BLaER1 treated with 17β-estradiol and CSF1 and Interleukin-3, amounts not matched to agents 10 nM and 100 nM (cell line): ENCODE data around the gene PPP6R2.
"Not testable (repeated sequence)": the region's sequence is repeated elsewhere in the genome, so short reads cannot be mapped to it uniquely, and the experiment has no call there.

ENCODE experiments used
- H3K27ac ChIP-seq, 11 experiments: shearing (Covaris generic); formaldehyde crosslinking; 2 replicates each; pipeline ENCODE4 v1.8.1; 2022
- H3K27me3 ChIP-seq, 11 experiments: shearing (Covaris generic); formaldehyde crosslinking; 2 replicates each; pipeline ENCODE4 v1.8.1; 2022
- H3K36me3 ChIP-seq, 11 experiments: shearing (Covaris generic); formaldehyde crosslinking; 2 replicates each; pipeline ENCODE4 v1.8.1; 2022
- H3K4me1 ChIP-seq, 10 experiments: shearing (Covaris generic); formaldehyde crosslinking; 2 replicates each; pipeline ENCODE4 v1.8.1; 2022
- H3K4me2 ChIP-seq, 11 experiments: shearing (Covaris generic); formaldehyde crosslinking; 2 replicates each; pipeline ENCODE4 v1.8.1; 2022
- H3K4me3 ChIP-seq, 10 experiments: shearing (Covaris generic); formaldehyde crosslinking; 2 replicates each; pipeline ENCODE4 v1.8.1; 2022
- H3K9ac ChIP-seq, 11 experiments: shearing (Covaris generic); formaldehyde crosslinking; 2 replicates each; pipeline ENCODE4 v1.8.1; 2022
- H3K9me3 ChIP-seq, 11 experiments: shearing (Covaris generic); formaldehyde crosslinking; replicated peaks in 1 of 11; 2 replicates each; pipeline ENCODE4 v1.8.1; 2022
- H4K20me1 ChIP-seq, 11 experiments: shearing (Covaris generic); formaldehyde crosslinking; 2 replicates each; pipeline ENCODE4 v1.8.1; 2022
- Cebpa-rat ChIP-seq, 11 experiments: shearing (Covaris generic); IDR thresholded peaks; 2 replicates each; pipeline ENCODE4 v1.8.1; 2022

PPP6R2 gene

GRCh38 chr22:50325444-50326224 lies 17.5 kb upstream of the PPP6R2 start:
- Histone ChIP-seq H3K4me1 (peaks cover 32 to 65% (median 54%) of the 10 kb centered on the region in 10 experiments), H4K20me1 (peaks cover 0 to 10% (median 0%) of the 10 kb centered on the region in 11 experiments; a peak in 2 of 22 replicates), H3K4me2 (peak overlapping the region; percentile 81 to 99 (median 96); a peak in 21 of 22 replicates), H3K36me3 (no peaks in the 10 kb centered on the region), H3K9me3 (no peaks in the 10 kb centered on the region), H3K4me3 (peak overlapping the region in 3 of 10 experiments; percentile 58 to 71 (median 66); a peak in 1 of 20 replicates), H3K9ac (peak overlapping the region in 3 of 11 experiments; percentile 92 to 93 (median 92); a peak in 3 of 22 replicates), H3K27ac (no peak overlapping the region), H3K27me3 (peaks cover 0 to 8% (median 0%) of the 10 kb centered on the region in 11 experiments; a peak in 1 of 22 replicates)
- no peak for TF ChIP-seq Cebpa-rat (IDR thresholded peaks at IDR 0.05)

DNA sequence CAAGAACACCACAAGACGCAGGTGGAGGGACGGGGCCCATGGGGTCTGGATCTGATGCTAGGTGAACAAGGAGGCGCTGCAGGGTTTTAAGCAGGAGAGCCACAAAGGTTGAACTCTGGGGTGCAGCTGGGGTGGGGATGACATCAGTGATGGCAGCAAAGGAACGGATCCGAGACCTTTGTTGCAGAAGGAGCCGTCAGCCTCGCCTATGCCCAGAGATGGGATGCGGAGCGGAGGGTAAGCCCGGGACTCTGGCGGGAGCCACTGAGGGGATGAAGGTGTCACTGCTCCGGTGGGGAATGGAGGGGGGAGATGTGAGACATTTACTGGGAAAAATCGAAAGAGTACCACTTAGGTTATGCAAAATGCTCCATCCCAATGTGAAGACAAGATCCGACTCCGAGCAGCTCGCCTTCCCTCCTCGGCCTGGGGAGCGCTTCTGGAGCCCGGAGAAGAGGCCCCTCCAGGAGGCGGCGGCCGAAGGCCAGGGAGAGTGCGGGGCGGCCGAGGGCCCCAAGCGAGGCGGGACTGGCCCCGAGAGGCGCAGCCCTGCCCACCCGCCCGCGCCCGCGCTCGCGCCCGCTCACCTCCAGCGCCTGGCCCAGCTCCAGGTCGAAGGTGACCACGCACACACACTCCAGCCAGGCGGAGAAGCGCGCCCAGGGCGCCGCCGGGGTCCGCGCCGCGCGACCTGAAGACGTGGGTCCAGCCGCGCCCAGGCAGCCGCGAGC lies 16.7 kb upstream of the PPP6R2 start:
- H3K27ac ChIP-seq: peak overlapping the region in 9 of 11 experiments; percentile 82 to 94 (median 91); a peak in 15 of 22 replicates

DNA sequence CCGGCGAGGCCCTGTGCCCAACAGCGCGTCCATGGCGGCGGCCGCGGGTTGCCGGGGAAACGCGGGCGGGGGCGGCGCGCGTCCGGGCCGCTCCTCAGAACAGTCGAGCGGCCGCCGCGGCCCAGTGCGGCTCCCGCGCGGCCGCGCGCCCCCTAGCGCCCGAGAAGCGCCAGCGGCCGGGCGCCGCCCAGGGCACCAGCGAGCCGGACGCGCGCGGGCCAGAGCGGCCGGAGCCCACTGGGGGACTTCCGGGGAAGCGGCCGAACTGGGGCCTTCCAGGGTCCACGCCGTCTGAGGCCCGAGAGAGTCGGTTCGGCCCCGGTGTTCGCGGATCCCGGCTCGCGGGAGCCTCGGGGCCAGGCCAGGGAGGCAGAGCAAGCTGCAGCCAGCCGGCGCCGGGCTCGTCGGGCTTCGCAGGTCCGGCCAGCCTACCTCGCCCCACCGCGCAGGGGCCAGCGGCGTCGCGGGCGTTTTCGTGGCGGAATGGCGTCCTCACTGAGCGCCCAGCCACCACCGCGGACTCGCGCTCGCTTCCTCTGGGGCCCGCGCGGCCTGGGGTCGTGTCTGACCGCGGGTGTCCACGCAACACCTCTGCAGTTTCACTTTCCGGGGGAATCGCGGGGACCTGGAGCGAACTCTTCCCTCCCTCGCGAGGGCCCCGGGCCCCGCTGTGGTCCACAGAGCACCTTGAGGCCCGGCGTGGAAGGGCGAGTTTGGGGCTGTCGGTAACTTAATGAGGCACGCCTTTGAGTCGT lies 16.0 kb upstream of the PPP6R2 start, which contains the start of gene DENND6B:
DENND6B (minus strand) TSS at position 57 of the 755 bp plus-strand sequence; CDS start at position 33, 24 bp downstream.
- H3K27ac ChIP-seq: peak within 1 kb of the TSS; percentile 82 to 94 (median 92)
- no peaks in the 10 kb centered on the region for H3K36me3 ChIP-seq
- H3K9ac ChIP-seq: peak within 1 kb of the TSS; percentile 81 to 94 (median 91)
- H3K4me2 ChIP-seq: peak within 1 kb of the TSS; percentile 81 to 99 (median 96)
- peak within 1 kb of the TSS; percentile 58 to 79 (median 70) for H3K4me3 ChIP-seq
- H3K27me3 ChIP-seq: peaks cover 0 to 8% (median 0%) of the 10 kb centered on the region in 11 experiments; a peak in 1 of 22 replicates
- H3K9me3 ChIP-seq: no peaks in the 10 kb centered on the region
- TF ChIP-seq Cebpa-rat (IDR thresholded peaks at IDR 0.05): no peak
- H3K4me1 ChIP-seq: peaks cover 32 to 57% (median 49%) of the 10 kb centered on the region in 10 experiments
- H4K20me1 ChIP-seq: peaks cover 0 to 10% (median 0%) of the 10 kb centered on the region in 11 experiments; a peak in 2 of 22 replicates

More for the DNA sequence above, 16.7 kb upstream of the PPP6R2 start:
- Histone ChIP-seq H4K20me1 (peaks cover 0 to 10% (median 0%) of the 10 kb centered on the region in 11 experiments; a peak in 2 of 22 replicates), H3K27me3 (peaks cover 0 to 8% (median 0%) of the 10 kb centered on the region in 11 experiments; a peak in 1 of 22 replicates), H3K4me1 (peaks cover 32 to 57% (median 49%) of the 10 kb centered on the region in 10 experiments), H3K9me3 (no peaks in the 10 kb centered on the region), H3K9ac (peak overlapping the region; percentile 81 to 94 (median 91); a peak in 21 of 22 replicates), H3K4me3 (peak overlapping the region; percentile 58 to 79 (median 70)), H3K4me2 (peak overlapping the region; percentile 81 to 99 (median 96)), H3K36me3 (no peaks in the 10 kb centered on the region)
- TF ChIP-seq Cebpa-rat (IDR thresholded peaks at IDR 0.05): no peak

- H3K9me3 ChIP-seq: no peaks in the 10 kb centered on the region
- peaks cover 0 to 8% (median 0%) of the 10 kb centered on the region in 11 experiments; a peak in 1 of 22 replicates for H3K27me3 ChIP-seq
- peak overlapping the region; percentile 81 to 99 (median 96) for H3K4me2 ChIP-seq
- peak overlapping the region; percentile 81 to 94 (median 91) for H3K9ac ChIP-seq
- H3K4me3 ChIP-seq: peak overlapping the region; percentile 58 to 79 (median 70)
- no peak for TF ChIP-seq Cebpa-rat (IDR thresholded peaks at IDR 0.05)
- no peaks in the 10 kb centered on the region for H3K36me3 ChIP-seq
- peaks cover 0 to 10% (median 0%) of the 10 kb centered on the region in 11 experiments; a peak in 2 of 22 replicates for H4K20me1 ChIP-seq
- H3K4me1 ChIP-seq: peaks cover 32 to 57% (median 49%) of the 10 kb centered on the region in 10 experiments
- H3K27ac ChIP-seq: peak overlapping the region; percentile 82 to 94 (median 92)
Observed at GRCh38 chr22:50327711-50328019, 15.5 kb upstream of the PPP6R2 start.

DNA sequence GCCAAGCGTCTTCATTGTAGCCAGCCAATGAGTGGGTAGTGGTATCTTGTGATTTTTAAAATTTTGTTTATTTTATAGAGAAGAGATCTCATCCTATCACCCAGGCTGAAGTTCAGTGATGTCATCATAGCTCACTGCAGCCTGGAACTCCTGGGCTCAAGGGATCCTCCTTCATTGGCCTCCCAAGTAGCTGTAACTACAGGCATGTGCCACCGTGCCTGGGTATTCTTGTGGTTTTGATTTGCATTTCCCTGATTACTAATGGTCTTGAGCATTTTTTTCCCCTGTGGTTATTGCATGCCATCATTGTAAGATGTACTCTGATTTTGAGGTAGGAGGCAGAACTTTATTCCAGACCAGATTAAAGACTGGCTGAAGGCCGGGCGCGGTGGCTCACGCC lies 13.9 kb upstream of the PPP6R2 start:
- Histone ChIP-seq H3K9me3 (no peaks in the 10 kb centered on the region), H3K4me2 (peak overlapping the region in 9 of 11 experiments; percentile 14 to 44 (median 21); a peak in 9 of 22 replicates), H4K20me1 (peaks cover 0 to 10% (median 0%) of the 10 kb centered on the region in 11 experiments; a peak in 2 of 22 replicates), H3K4me1 (peaks cover 32 to 50% (median 45%) of the 10 kb centered on the region in 10 experiments), H3K36me3 (no peaks in the 10 kb centered on the region), H3K4me3 (no peak overlapping the region), H3K9ac (no peak overlapping the region), H3K27ac (no peak overlapping the region), H3K27me3 (peaks cover 0 to 8% (median 0%) of the 10 kb centered on the region in 11 experiments; a peak in 1 of 22 replicates)
- TF ChIP-seq Cebpa-rat (IDR thresholded peaks at IDR 0.05): no peak

- H3K36me3 ChIP-seq, H3K9ac ChIP-seq, H3K27ac ChIP-seq, H3K4me3 ChIP-seq, H3K27me3 ChIP-seq, H3K4me2 ChIP-seq, H3K9me3 ChIP-seq, H4K20me1 ChIP-seq: not testable (repeated sequence)
- peaks cover 3 to 11% (median 6%) of the 10 kb centered on the region in 10 experiments; a peak in 15 of 20 replicates for H3K4me1 ChIP-seq
Observed at GRCh38 chr22:50334433-50334832, 8.7 kb upstream of the PPP6R2 start.

DNA sequence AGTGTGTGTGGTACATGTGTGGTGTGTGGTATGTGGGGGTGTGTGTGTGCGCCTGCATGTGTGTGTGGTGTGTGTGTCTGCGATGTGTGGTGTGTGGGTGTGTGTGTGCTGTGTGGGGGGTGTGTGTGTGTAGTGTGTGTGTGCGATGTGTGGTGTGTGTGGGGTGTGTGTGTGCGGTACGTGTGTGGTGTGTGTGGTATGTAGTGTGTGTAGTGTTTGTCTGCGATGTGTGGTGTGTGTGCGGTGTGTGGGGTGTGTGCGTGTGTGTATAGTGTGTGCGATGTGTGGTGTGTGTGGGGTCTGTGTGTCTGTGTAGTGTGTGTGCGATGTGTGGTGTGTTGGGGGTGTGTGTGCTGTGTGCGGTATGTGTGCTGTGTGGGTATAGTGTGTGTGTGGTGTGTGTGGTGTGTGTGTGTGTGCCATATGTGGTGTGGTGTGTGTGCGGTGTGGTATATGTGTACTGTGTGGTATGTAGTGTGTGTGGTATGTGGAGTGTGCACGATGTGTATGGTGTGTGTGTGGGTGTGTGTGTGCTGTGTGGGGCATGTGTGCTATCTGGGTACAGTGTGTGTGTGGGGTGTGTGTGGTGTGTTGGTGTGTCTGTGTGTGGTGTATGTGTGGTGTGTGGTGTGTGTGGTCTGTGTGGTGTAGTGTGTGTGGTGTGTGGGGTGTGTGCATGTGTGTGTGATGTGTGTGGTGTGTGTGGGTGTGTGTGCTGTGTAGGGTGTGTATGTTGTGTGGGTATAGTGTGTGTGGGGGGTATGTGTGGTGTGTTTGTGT lies 5.7 kb upstream of the PPP6R2 start:
- Histone ChIP-seq H3K9me3 (peaks cover 0 to 10% (median 0%) of the 10 kb centered on the region in 11 experiments; a peak in 6 of 22 replicates), H3K4me2 (no peak overlapping the region), H3K27ac (no peak overlapping the region), H3K4me1 (peaks cover under 1 to 21% (median 10%) of the 10 kb centered on the region in 10 experiments; a peak in 15 of 20 replicates), H3K36me3 (no peaks in the 10 kb centered on the region), H4K20me1 (no peaks in the 10 kb centered on the region), H3K4me3 (no peak overlapping the region), H3K9ac (no peak overlapping the region), H3K27me3 (no peaks in the 10 kb centered on the region)
- TF ChIP-seq Cebpa-rat (IDR thresholded peaks at IDR 0.05): no peak
